Coronary artery (tissue), 2 donors: ENCODE data around the gene CFB.

Experiments used
- DNase-seq: peaks from one replicate; pipeline ENCODE4 v3.0.0-alpha.2; 2017; ENCODE audit warnings: low spot score
- H3K27ac ChIP-seq, 2 donors: fragments of 200-600 bp; sonication (generic); one replicate each; pipeline ENCODE4 v1.5.1; 2016 to 2019
- H3K4me3 ChIP-seq: fragments of 200-600 bp; sonication (generic); 2 replicates; pipeline ENCODE4 v1.5.1; 2016; ENCODE audit warnings: mild to moderate bottlenecking, moderate library complexity
- TF ChIP-seq, protein P1 (sequence below): fragments of 200-600 bp; sonication (generic); IDR thresholded peaks from one replicate; pipeline ENCODE4 v1.5.1; 2019; ENCODE audit warnings: antibody characterized with exemption

Gene CFB

DNA sequence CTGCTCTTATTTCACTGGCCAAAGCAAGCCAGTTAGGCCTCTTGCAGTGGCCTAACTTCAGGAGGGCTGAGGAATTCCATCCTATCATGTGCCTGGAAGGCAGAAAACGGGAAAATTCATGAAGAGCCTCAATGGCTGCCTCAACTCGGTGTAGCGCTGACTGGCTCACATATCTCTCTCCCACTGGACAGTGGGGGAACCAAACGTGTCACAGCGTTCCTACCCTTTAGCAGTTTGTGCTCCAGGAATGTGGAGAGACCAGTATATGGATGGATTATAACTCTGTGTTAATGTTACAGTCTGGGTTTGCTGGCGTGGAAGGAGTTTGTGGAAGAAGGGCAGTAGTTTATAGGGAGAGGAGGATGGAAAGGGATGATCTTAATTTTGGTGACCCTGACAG, 30.1 kb upstream of the CFB start:
- H3K27ac ChIP-seq, result no peak overlapping the region
- H3K4me3 ChIP-seq, result no peak overlapping the region
- DNase-seq, result no peak
- TF ChIP-seq, protein P1, sequence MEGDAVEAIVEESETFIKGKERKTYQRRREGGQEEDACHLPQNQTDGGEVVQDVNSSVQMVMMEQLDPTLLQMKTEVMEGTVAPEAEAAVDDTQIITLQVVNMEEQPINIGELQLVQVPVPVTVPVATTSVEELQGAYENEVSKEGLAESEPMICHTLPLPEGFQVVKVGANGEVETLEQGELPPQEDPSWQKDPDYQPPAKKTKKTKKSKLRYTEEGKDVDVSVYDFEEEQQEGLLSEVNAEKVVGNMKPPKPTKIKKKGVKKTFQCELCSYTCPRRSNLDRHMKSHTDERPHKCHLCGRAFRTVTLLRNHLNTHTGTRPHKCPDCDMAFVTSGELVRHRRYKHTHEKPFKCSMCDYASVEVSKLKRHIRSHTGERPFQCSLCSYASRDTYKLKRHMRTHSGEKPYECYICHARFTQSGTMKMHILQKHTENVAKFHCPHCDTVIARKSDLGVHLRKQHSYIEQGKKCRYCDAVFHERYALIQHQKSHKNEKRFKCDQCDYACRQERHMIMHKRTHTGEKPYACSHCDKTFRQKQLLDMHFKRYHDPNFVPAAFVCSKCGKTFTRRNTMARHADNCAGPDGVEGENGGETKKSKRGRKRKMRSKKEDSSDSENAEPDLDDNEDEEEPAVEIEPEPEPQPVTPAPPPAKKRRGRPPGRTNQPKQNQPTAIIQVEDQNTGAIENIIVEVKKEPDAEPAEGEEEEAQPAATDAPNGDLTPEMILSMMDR, result no peak

DNA sequence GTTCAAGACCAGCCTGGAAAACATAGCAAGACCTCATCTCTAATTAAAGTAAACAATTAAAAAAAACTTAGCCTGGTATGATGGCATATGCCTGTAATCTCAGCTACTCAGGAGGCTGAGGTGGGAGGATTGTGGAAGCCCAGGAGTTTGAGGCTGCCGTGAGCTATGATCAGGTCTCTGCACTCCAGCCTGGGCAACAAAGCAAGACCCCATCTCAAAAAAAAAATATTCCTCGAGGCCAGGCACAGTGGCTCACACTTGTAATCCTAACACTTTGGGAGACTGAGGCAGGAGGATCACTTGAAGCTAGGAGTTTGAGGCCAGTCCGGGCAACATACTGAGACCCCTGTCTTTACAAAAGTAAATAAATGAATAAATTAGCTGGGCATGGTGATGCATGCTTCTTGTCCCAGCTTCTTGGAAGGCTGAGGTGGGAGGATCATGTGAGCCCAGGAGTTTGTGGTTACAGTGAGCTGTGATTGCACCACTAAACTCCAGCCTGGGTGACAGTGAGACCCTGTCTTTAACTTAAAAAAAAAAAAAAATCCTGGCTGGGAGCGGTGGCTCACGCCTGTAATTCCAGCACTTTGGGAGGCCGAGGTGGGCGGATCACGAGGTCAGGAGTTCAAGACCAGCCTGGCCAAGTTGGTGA, 27.7 kb upstream of the CFB start:
- DNase-seq, result no peak
- H3K4me3 ChIP-seq, result no peak overlapping the region
- H3K27ac ChIP-seq, result no peak overlapping the region
- TF ChIP-seq, protein P1, result no peak

GRCh38 chr6:31919624-31920303, 26.1 kb upstream of the CFB start:
- DNase-seq, result no peak
- H3K4me3 ChIP-seq, result no peak overlapping the region
- TF ChIP-seq, protein P1, result no peak
- H3K27ac ChIP-seq, result no peak overlapping the region

- Histone ChIP-seq H3K4me3 (no peak overlapping the region), H3K27ac (no peak overlapping the region)
- DNase-seq, result no peak
- TF ChIP-seq, protein P1, result no peak
Observed at GRCh38 chr6:31920811-31921210, 25.1 kb upstream of the CFB start.

GRCh38 chr6:31922942-31923341, 23.0 kb upstream of the CFB start:
- Histone ChIP-seq H3K4me3 (no peak overlapping the region), H3K27ac (no peak overlapping the region)
- no peak for DNase-seq
- TF ChIP-seq, protein P1, result no peak

GRCh38 chr6:31927242-31927862, 18.5 kb upstream of the CFB start, which contains the start of gene C2:
C2 (plus strand) TSS chr6:31927717; CDS start chr6:31927753, 36 bp downstream.
- TF ChIP-seq, protein P1, result no peak
- no peak for DNase-seq
- peak within 1 kb of the TSS; percentile 43 for H3K4me3 ChIP-seq
- H3K27ac ChIP-seq, result peak within 1 kb of the TSS in 1 of 2 donors; percentile 51
